ENCODE data around the gene C1orf210.

C1orf210 gene

DNA sequence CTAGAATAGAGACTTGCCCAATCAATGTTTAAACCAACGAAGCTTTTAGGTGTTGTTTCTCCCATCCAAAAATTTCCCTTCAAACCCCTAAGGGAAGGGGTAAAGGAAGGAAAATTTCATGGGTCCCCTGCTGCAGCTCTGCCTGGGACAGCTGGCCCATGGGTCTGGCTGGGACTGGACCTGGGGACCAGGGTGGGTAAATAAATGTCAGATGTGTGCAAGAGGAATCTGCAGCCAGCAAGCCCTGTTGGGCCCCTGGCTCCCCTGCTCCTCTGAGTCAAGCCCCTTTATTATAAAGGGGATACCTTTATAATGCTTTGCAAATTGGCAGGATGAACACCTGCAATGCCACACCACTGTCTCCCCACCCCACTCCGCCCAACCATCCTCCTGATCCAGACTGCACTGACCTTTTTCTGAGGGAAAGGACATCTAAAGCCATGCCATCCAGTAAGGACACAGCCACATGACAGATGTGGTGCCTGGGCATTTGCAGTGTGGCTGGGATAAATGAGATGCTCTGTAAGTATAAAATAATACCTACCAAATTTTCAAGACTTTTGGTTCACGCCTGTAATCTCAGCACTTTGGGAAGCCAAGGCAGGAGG, 17.5 kb downstream of the C1orf210 start:
- no peaks in the 10 kb centered on the region for H3K36me3 ChIP-seq (ENCODE audit: control insufficient read depth in 2 of 2, insufficient read depth in 2 of 2, low read length in 2 of 2)
- no peak overlapping the region for H3K4me3 ChIP-seq (ENCODE audit: low read length in 2 of 2)
- H3K9ac ChIP-seq (ENCODE audit: low read depth in 1 of 2, low read length in 2 of 2), result no peak overlapping the region
- no peak overlapping the region for H3K27ac ChIP-seq (ENCODE audit: low read depth in 2 of 2, low read length in 2 of 2)
- H3K9me3 ChIP-seq (ENCODE audit: control insufficient read depth in 2 of 2, low read length in 2 of 2), result no peaks in the 10 kb centered on the region
- peaks cover 10 to 20% of the 10 kb centered on the region in 2 donors for H3K4me1 ChIP-seq (ENCODE audit: control insufficient read depth in 2 of 2, insufficient read depth in 2 of 2, low read length in 2 of 2)
- peaks cover 0 to 2% of the 10 kb centered on the region in 2 donors for H3K27me3 ChIP-seq (ENCODE audit: control insufficient read depth in 2 of 2, insufficient read depth in 2 of 2, low read length in 2 of 2)

GRCh38 chr1:43267291-43267805, 18.0 kb downstream of the C1orf210 start:
- H3K9ac ChIP-seq (ENCODE audit: low read depth in 1 of 2, low read length in 2 of 2), result no peak overlapping the region
- H3K4me1 ChIP-seq (ENCODE audit: control insufficient read depth in 2 of 2, insufficient read depth in 2 of 2, low read length in 2 of 2), result peaks cover 10 to 20% of the 10 kb centered on the region in 2 donors
- H3K27me3 ChIP-seq (ENCODE audit: control insufficient read depth in 2 of 2, insufficient read depth in 2 of 2, low read length in 2 of 2), result peaks cover 0 to 2% of the 10 kb centered on the region in 2 donors
- H3K4me3 ChIP-seq (ENCODE audit: low read length in 2 of 2), result no peak overlapping the region
- H3K36me3 ChIP-seq (ENCODE audit: control insufficient read depth in 2 of 2, insufficient read depth in 2 of 2, low read length in 2 of 2), result no peaks in the 10 kb centered on the region
- no peak overlapping the region for H3K27ac ChIP-seq (ENCODE audit: low read depth in 2 of 2, low read length in 2 of 2)
- no peaks in the 10 kb centered on the region for H3K9me3 ChIP-seq (ENCODE audit: control insufficient read depth in 2 of 2, low read length in 2 of 2)

GRCh38 chr1:43266881-43267280, 18.5 kb downstream of the C1orf210 start:
- Histone ChIP-seq H3K9ac (ENCODE audit: low read depth in 1 of 2, low read length in 2 of 2) (no peak overlapping the region), H3K27ac (ENCODE audit: low read depth in 2 of 2, low read length in 2 of 2) (no peak overlapping the region), H3K9me3 (ENCODE audit: control insufficient read depth in 2 of 2, low read length in 2 of 2) (no peaks in the 10 kb centered on the region), H3K4me1 (ENCODE audit: control insufficient read depth in 2 of 2, insufficient read depth in 2 of 2, low read length in 2 of 2) (peaks cover 10 to 20% of the 10 kb centered on the region in 2 donors), H3K27me3 (ENCODE audit: control insufficient read depth in 2 of 2, insufficient read depth in 2 of 2, low read length in 2 of 2) (peaks cover 0 to 2% of the 10 kb centered on the region in 2 donors), H3K36me3 (ENCODE audit: control insufficient read depth in 2 of 2, insufficient read depth in 2 of 2, low read length in 2 of 2) (no peaks in the 10 kb centered on the region), H3K4me3 (ENCODE audit: low read length in 2 of 2) (no peak overlapping the region)

- Histone ChIP-seq H3K27ac (ENCODE audit: low read depth in 2 of 2, low read length in 2 of 2) (no peak overlapping the region), H3K9me3 (ENCODE audit: control insufficient read depth in 2 of 2, low read length in 2 of 2) (no peaks in the 10 kb centered on the region), H3K4me3 (ENCODE audit: low read length in 2 of 2) (no peak overlapping the region), H3K9ac (ENCODE audit: low read depth in 1 of 2, low read length in 2 of 2) (no peak overlapping the region), H3K27me3 (ENCODE audit: control insufficient read depth in 2 of 2, insufficient read depth in 2 of 2, low read length in 2 of 2) (peaks cover 0 to 2% of the 10 kb centered on the region in 2 donors), H3K36me3 (ENCODE audit: control insufficient read depth in 2 of 2, insufficient read depth in 2 of 2, low read length in 2 of 2) (no peaks in the 10 kb centered on the region), H3K4me1 (ENCODE audit: control insufficient read depth in 2 of 2, insufficient read depth in 2 of 2, low read length in 2 of 2) (peaks cover 7 to 13% of the 10 kb centered on the region in 2 donors)
Observed at GRCh38 chr1:43265431-43265830, 19.9 kb downstream of the C1orf210 start.

DNA sequence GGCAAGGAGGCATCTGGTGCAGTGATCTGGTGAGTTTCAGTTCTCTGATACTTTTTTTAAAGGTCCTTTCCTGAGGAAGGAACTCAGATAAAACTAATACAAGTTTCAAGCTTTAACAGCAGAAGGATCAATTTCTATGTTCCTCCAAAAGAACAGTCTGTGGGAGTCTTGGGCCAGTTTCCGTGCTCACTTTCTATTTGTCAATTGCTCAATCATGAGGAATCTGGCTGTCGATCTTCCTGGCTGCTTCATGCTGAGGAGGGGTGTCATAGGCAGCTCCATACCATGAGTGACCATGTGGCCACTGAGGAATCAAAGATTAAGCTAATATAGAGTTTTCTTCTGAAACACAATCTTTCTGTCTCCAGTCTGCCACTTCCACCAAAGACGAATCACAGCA, 27.0 kb downstream of the C1orf210 start:
- Histone ChIP-seq H3K4me3 (ENCODE audit: low read length in 2 of 2) (no peak overlapping the region), H3K9me3 (ENCODE audit: control insufficient read depth in 2 of 2, low read length in 2 of 2) (no peaks in the 10 kb centered on the region), H3K4me1 (ENCODE audit: control insufficient read depth in 2 of 2, insufficient read depth in 2 of 2, low read length in 2 of 2) (peaks cover 20 to 21% of the 10 kb centered on the region in 2 donors), H3K36me3 (ENCODE audit: control insufficient read depth in 2 of 2, insufficient read depth in 2 of 2, low read length in 2 of 2) (no peaks in the 10 kb centered on the region), H3K27ac (ENCODE audit: low read depth in 2 of 2, low read length in 2 of 2) (no peak overlapping the region), H3K9ac (ENCODE audit: low read depth in 1 of 2, low read length in 2 of 2) (no peak overlapping the region), H3K27me3 (ENCODE audit: control insufficient read depth in 2 of 2, insufficient read depth in 2 of 2, low read length in 2 of 2) (no peaks in the 10 kb centered on the region)

- no peak overlapping the region for H3K4me3 ChIP-seq (ENCODE audit: low read length in 2 of 2)
- H3K9me3 ChIP-seq (ENCODE audit: control insufficient read depth in 2 of 2, low read length in 2 of 2), result no peaks in the 10 kb centered on the region
- H3K4me1 ChIP-seq (ENCODE audit: control insufficient read depth in 2 of 2, insufficient read depth in 2 of 2, low read length in 2 of 2), result peaks cover 20 to 21% of the 10 kb centered on the region in 2 donors
- peak overlapping the region; percentile 26 to 57 for H3K9ac ChIP-seq (ENCODE audit: low read depth in 1 of 2, low read length in 2 of 2)
- H3K27ac ChIP-seq (ENCODE audit: low read depth in 2 of 2, low read length in 2 of 2), result peak overlapping the region; percentile 86 to 88
- no peaks in the 10 kb centered on the region for H3K27me3 ChIP-seq (ENCODE audit: control insufficient read depth in 2 of 2, insufficient read depth in 2 of 2, low read length in 2 of 2)
- H3K36me3 ChIP-seq (ENCODE audit: control insufficient read depth in 2 of 2, insufficient read depth in 2 of 2, low read length in 2 of 2), result no peaks in the 10 kb centered on the region
Observed at GRCh38 chr1:43256675-43257570, 28.5 kb downstream of the C1orf210 start.

DNA sequence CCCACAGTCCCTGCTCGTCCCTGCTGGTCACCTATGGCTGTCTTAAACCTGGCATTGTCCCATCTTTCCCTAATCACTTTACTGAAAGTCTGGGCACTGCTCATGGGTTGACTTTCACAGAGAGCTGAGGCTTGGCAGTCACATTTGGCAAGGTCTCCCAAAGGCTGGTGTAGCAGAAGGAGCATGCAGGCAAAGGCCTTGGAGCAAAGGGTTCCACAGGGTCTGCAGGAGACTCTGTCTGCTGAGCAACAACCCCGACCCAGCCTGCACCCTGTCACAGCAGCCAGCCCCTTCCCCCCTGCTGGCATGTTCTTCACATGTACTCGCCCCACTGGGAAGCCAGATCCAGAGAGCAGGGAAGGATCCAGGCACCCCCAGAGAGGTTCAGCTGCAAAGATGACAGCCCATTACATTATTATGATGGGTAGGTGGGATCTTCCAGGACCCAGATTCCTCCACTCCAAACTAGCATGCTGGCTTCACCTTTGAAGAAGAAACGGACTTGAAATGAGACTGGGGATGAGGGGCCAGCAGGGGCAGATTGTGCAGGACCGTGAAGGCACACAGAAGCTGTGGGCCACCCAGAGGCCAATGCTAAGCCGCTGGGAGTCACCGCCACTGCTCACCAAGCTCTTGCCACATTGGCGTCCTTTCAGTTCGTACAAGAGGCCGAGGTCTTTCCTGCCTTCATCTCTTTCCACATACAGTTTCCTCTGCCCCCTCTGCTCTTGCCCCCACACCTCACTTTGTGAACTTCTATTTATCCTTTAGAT, 29.8 kb downstream of the C1orf210 start:
- H3K27ac ChIP-seq (ENCODE audit: low read depth in 2 of 2, low read length in 2 of 2), result peak overlapping the region; percentile 86 to 88
- peaks cover 20 to 21% of the 10 kb centered on the region in 2 donors for H3K4me1 ChIP-seq (ENCODE audit: control insufficient read depth in 2 of 2, insufficient read depth in 2 of 2, low read length in 2 of 2)
- H3K9me3 ChIP-seq (ENCODE audit: control insufficient read depth in 2 of 2, low read length in 2 of 2), result no peaks in the 10 kb centered on the region
- no peaks in the 10 kb centered on the region for H3K27me3 ChIP-seq (ENCODE audit: control insufficient read depth in 2 of 2, insufficient read depth in 2 of 2, low read length in 2 of 2)
- H3K9ac ChIP-seq (ENCODE audit: low read depth in 1 of 2, low read length in 2 of 2), result peak overlapping the region in 1 of 2 donors; percentile 9
- H3K36me3 ChIP-seq (ENCODE audit: control insufficient read depth in 2 of 2, insufficient read depth in 2 of 2, low read length in 2 of 2), result no peaks in the 10 kb centered on the region
- H3K4me3 ChIP-seq (ENCODE audit: low read length in 2 of 2), result no peak overlapping the region

DNA sequence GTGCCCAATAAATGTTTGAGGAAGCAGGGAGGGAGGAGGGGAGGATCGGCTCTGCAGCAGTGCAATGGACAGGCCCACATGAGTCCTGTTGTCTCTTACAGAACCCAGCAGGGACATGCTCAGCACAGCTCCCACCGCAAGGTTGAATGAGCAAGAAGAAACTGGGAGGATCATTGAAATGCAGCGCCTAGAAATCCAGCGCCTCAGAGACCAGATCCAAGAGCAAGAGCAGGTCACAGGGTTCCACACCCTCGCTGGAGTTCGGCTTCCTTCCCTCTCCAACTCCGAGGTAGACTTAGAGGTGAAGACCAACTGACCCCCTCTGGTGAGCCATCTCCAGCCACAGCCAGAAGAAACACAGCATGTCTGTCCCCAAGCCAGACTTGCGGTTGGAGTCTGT, 31.5 kb downstream of the C1orf210 start:
- H3K36me3 ChIP-seq (ENCODE audit: control insufficient read depth in 2 of 2, insufficient read depth in 2 of 2, low read length in 2 of 2), result no peaks in the 10 kb centered on the region
- H3K9me3 ChIP-seq (ENCODE audit: control insufficient read depth in 2 of 2, low read length in 2 of 2), result no peaks in the 10 kb centered on the region
- H3K9ac ChIP-seq (ENCODE audit: low read depth in 1 of 2, low read length in 2 of 2), result no peak overlapping the region
- peaks cover 20 to 21% of the 10 kb centered on the region in 2 donors for H3K4me1 ChIP-seq (ENCODE audit: control insufficient read depth in 2 of 2, insufficient read depth in 2 of 2, low read length in 2 of 2)
- no peak overlapping the region for H3K27ac ChIP-seq (ENCODE audit: low read depth in 2 of 2, low read length in 2 of 2)
- no peak overlapping the region for H3K4me3 ChIP-seq (ENCODE audit: low read length in 2 of 2)
- H3K27me3 ChIP-seq (ENCODE audit: control insufficient read depth in 2 of 2, insufficient read depth in 2 of 2, low read length in 2 of 2), result no peaks in the 10 kb centered on the region

DNA sequence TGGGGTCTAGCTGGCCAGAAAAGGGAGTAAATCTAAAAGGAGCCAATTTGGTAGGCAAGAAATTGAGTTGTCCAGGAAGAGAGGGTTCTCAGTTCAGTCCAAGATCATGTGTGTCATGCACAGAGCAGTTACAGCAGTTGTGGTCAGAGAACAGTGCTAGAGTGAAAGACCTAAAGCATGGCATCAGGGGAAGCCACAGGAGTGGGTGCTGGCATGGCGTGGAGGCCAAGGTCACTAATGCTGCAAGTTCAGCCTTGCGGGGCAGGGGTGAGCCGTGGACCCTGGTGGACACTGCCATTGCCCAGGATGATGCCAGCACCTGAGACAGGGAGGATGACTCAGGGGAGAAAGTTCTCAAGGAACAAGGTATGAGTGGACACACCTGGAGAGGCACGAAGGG, 32.2 kb downstream of the C1orf210 start:
- Histone ChIP-seq H3K9me3 (ENCODE audit: control insufficient read depth in 2 of 2, low read length in 2 of 2) (no peaks in the 10 kb centered on the region), H3K4me1 (ENCODE audit: control insufficient read depth in 2 of 2, insufficient read depth in 2 of 2, low read length in 2 of 2) (peaks cover 20 to 21% of the 10 kb centered on the region in 2 donors), H3K9ac (ENCODE audit: low read depth in 1 of 2, low read length in 2 of 2) (no peak overlapping the region), H3K27me3 (ENCODE audit: control insufficient read depth in 2 of 2, insufficient read depth in 2 of 2, low read length in 2 of 2) (no peaks in the 10 kb centered on the region), H3K4me3 (ENCODE audit: low read length in 2 of 2) (no peak overlapping the region), H3K36me3 (ENCODE audit: control insufficient read depth in 2 of 2, insufficient read depth in 2 of 2, low read length in 2 of 2) (no peaks in the 10 kb centered on the region), H3K27ac (ENCODE audit: low read depth in 2 of 2, low read length in 2 of 2) (no peak overlapping the region)
